ENCODE results near the gene RAB38. TPM values are rescaled to one million over a fixed set of nuclear protein-coding genes. Genes with fewer than 3 reads are reported as not detected.
A peak's percentile ranks its signal among the peaks of the same experiment; 100 is the strongest.

Gene RAB38
- total RNA-seq, 1 donor from 2014 or later, result 0.60 TPM

DNA sequence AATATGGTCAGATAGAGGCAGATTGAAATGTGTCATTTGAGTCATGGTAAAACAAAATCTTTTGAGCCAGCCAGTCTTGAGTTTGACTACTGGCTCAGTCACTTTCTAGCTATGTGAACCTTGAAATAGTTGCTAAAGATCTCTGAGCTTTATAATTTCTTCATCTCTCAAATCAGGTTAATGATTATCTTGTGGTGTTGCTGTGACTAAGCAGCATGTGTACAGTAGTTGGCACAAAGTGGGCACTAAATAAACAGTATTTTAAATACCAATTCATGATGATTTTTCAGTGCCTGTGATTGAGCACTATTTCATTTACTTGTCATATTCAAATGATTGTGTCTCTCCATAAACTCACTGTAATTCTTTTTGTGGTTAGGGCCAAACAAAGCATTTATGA lies 70.8 kb downstream of the RAB38 start:
- no peak for DNase-seq (ENCODE audit: low read depth in 2 of 2)

DNA sequence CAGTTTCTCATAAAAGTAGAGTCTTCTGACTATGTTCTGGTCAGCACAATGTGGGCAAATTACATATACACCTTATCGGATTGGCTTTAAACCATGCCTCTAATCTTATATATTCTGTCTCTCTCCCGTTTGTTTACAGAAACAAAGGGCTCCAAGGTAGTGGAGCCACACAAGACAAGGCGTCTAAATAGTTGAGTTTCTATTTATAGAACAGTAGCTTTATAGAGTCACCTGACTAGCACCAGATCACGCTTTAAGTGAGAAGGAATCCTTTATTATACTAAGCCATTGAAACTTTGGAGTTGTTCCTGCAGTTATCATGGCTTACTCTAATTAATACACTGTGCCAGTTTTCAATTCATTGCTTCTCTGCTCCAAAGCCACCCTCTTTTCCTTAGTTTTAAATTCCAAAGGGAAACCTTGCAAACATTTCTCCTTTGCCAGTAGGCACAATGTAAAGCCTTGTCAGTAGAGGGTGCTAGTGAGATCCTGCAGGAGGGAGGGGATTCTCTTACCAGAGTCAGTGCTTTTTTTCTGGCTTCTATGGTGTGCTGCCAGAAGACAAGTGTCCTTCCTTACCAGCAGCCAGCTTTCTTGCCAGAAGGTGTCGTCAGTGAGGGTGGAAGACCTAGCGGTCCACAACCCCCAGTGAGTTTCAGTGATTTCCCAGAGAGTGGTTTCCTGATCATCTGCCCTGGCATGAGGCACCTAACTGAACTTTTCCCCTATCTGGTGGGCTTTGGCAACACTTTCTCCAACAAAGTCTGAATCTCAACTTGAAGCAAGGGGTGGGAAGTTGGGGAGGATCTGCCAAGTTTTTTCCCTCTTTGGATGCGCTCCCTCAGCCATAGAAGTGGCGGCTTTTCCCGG lies 71.7 kb downstream of the RAB38 start:
- DNase-seq (ENCODE audit: low read depth in 2 of 2), result peak; percentile 65 to 82

DNA sequence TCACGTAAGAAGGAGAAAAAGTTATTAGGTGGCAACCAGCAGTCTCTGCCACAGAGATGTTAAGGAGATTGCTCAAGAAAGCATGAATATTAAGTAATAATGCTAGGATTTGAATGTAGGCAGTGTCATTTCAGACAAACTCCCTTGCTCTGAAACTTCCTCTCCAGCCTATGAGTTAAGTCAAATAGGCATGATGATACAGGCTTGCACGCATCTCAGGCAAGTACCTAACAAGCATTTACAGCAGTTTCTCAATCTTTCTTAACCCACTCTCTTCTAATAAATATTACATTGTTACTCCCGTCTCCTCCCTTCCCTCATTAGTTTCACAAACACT lies 72.7 kb downstream of the RAB38 start:
- no peak for DNase-seq (ENCODE audit: low read depth in 2 of 2)

DNA sequence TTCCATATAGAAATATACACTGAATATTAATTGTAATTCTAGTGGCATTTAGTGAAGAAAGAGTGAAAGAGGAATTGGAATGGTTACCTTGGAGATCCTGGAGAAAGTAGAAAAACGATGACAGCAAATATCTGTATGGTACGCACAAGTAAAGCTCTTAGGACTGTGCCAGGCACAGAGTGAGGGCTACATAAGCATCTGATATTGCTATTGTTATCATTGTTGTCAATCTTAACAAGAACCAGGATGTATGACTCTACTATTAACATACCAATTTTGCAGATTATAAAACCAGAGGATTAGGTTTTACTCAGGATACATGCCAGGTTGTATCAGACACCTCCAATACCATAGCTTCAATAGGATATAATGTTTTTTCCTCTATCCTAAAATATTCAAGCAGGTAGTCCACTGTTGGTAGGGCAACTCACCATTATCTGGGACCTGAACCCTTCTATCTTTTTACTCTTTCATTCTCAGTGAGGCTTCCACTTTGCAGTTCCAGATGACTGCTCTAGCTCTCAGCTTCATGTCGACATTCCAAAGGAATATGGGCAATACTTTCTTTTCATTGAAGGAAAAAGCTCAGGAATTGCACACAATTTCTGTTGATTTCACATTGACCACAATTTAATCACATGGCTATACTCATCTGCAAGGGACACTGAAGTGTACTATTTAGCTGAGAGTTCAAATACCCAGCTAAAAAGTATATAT lies 73.2 kb downstream of the RAB38 start:
- no peak for DNase-seq (ENCODE audit: low read depth in 2 of 2)

DNA sequence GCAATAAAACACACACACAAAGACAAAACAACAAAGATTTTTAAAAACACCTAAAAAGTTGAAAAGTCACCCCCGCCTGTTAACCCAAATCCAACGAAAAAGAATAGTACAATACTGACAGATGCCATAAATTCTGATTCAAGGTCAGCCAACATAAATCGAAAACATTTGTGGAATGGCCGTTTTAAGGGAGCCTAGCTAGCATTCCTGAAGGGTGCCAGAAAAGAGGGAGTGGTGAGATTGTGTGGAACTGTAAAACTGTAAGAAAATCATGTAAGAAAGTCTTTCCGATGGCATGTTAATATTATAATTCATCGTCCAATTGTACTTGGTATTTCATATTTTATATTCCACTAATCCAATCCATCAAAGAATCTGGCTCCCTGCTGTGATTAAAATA lies 75.1 kb downstream of the RAB38 start:
- no peak for DNase-seq (ENCODE audit: low read depth in 2 of 2)

DNA sequence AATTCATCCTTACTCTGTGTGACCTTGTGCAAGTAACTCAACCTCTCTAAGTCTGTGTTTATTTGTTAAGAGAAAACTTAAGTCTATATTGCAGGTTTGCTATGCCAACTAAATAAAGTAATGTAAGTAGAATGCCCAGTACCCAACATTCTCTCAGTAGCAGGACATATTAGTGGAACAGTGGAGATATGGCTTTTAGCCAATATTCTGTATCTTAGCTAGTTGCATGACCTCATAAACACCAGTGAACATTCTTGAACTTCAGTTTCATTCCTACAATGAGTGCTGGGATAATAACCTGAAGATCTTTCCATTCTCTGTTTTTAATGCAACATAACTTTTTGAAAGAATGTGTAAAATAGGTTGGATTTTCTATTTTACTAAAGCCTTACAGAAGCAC lies 77.0 kb downstream of the RAB38 start:
- no peak for DNase-seq (ENCODE audit: low read depth in 2 of 2)

DNA sequence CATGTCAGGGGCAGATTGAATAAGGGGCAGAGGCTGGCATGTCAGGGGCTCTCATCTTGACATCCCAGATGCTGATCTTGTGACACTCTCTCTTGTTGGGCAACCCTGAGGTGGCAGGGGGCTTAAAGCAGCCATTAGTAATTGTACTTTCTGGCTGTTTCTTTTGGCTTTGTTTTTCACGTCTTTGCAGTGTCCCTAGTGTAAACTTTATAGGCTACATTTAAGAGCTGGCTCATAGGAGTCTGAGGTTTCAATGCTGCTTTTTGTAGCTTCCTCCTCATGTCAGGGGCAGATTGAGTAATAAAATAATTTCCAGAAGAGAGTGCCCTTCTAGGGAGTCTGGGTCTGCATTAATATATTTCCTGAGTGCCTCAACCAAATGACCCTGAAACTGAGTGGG lies 86.1 kb downstream of the RAB38 start:
- DNase-seq (ENCODE audit: low read depth in 2 of 2), result no peak

DNA sequence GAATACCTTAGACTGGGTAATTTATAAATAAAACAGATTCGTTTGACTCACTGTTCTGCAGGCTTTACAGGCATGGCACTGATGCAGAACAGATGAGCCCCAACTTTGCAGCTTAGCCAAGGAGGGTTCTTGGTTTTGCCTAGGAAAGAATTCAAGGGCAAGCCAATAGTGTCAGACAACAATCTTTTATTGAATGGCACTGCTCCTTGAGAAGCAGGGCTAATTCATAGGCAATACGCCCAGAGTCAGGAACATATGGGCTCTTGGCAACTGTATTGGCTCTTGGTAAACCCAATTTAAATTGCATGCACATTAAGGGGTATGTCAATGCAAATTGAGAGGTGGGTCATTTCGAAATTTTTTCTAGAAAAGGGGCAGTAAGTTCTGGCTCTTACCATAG lies 87.9 kb downstream of the RAB38 start:
- DNase-seq (ENCODE audit: low read depth in 2 of 2), result no peak

DNA sequence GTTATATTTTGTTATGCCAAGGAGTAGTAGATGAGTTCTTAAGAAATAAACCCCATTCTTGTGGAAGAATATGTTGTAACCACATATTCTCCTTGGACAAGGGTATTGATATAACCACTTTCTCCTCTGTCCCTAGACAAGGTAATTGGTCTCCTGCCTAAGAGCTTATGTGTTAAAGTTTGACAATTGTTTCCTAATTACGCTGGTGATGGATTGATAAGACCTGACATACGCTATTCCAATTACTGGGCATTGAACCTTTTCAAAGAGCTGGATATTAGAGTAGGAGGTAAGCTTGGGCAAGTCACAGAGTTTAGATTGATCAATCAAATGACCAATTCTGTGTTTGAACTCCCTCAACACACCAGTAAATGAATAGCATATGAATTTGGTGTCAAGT lies 88.9 kb downstream of the RAB38 start:
- DNase-seq (ENCODE audit: low read depth in 2 of 2), result no peak

DNA sequence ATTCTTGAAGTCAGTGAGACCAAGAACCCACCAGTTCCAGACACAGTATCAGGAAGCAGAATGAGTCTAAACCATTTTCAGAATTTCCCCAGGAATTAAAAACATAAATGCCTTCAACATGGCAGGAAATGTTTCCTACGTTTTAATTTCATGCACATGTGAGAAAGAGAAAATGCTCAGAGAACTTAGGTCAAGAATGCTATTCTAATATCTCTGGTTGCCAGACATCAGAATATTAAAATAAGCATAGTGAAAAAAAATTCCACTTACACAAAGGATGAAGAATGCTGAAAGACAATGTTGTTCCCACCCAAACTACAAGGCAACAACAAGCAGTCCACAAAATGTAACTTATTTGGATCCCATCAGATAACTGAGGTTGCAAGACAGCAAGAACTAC lies 104.8 kb downstream of the RAB38 start:
- no peak for DNase-seq (ENCODE audit: low read depth in 2 of 2)

DNA sequence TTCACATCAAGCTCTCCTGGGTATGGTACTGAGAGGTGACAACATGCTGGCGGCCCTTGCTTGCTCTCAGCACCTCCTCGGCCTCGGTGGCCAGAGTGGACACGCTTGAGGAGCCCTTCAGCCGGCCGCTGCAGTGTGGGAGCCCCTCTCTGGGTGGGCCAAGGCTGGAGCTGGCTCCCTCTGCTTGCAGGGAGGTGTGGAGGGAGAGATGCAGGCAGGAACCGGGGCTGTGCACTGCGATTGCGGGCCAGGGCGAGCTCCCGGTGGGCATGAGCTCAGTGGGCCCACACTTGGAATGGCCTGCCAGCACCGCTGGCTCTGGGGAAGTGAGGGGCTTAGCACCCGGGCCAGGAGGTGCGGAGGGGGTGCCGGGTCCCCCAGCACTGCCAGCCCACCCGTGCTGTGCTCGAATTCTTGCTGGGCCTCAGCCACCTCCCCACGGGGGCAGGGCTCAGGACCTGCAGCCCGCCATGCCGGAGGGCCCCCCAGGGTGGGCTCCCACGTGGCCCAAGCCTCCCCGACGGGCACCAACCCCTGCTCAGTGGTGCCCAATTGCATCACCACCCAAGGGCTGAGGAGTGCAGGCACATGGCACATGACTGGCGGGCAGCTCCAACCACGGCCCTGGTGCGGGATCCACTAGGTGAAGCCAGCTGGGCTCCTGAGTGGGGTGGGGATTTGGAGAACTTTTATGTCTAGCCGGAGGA lies 106.2 kb downstream of the RAB38 start:
- DNase-seq (ENCODE audit: low read depth in 2 of 2), result no peak

DNA sequence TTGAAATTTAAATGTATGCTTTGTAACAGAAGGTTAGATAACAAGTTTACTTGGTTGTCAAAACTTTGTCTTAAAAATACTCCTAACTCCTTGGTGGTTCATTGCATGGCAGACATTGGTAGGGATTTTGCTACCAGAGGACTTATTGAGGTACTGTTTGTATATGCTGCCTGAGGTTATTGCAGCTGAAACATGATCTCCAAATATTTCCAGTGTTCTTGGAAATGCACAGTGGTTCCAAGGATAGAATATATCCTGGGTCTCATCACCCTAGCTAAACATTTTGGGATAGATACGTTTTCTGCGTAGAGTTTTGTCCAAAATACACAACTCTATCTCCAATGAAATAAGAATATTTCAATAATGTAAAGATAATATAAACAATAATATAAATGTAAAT lies 109.2 kb downstream of the RAB38 start:
- no peak for DNase-seq (ENCODE audit: low read depth in 2 of 2)

DNA sequence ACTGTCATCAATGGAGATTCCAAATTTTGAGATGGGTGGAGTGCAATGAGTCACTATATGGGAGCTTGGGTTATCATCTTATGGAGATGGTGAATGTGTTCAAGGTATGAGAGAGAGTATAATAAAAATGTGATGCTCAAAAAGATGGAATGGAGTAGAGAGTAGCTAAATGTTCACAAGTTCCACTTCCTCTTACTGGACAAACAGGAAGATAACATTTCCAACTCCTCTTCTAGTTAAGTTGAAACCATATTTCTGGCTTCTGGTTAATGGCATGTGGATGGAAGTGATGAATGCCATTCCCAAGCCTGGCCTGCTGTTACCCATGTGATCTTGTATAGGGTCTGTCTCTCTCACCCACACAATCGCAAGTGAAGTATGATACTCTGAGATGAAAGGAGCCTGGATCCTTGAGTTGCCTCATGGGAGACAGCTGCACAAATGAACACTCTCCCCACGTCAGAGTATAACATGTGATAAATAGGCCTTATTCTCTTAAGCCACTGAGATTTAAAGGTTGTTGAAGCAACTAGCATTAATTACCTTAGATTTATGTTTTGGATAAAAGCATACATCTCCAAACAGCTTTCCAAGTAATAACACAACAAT lies 111.0 kb downstream of the RAB38 start:
- DNase-seq (ENCODE audit: low read depth in 2 of 2), result no peak

Other genes starting within 250 kb of the RAB38 start
- 7.9 and 42.3 TPM in 2 replicates for gene CTSC, start 162.3 kb upstream of the RAB38 start, total RNA-seq

Measured in lung microvascular endothelial cell (primary cell).